Measurements from ENCODE around the gene GNAT2.
"Not testable (repeated sequence)": the region's sequence is repeated elsewhere in the genome, so short reads cannot be mapped to it uniquely, and the experiment has no call there.

The GNAT2 gene

DNA sequence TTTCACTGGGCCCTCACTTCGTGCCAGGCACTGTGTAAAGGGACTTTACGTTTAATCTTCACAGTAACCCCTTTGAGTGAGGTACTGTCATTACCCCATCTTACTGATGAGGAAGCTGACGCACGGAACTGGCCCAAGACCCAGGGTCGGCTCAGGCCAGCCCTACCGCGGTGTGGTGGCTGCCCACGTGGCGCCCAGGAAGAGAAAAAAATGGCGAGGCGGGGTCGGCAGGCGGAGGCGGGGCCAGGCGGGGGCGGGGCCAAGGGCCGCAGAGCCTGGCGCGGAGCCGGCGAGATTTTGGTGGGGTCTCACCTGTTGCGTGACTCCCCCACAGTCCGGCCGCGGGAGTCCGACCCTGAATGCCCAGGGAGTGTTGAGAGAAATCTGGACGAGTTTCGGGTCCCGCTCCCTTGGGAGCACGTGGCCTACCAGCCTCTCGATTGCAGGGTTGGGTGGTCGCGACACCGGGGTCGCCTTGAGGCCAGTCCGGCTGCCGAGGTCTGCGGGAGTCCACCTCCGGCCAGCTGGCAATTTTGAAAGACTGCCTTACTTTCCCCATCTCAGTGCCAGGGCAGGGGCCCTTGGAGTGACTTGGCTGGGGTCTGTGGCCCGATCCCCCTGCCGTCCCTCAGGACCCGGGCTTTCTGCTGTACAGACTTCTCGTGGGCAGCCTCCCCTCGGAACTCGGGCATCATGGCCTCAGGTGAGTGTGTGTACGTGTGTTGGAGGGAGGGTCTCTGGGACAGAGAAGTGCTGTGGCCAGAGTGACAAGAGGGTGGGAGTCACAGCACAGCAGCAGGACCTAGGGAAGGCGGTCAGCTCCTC, at the start of gene GNAT2, which contains the start of gene AMPD2:
TSS of gene GNAT2 (minus strand) at position 41 of the 825 bp plus-strand sequence. CDS start 6,746 bp downstream, outside the sequence.
TSS of gene AMPD2 (plus strand) at position 262 of the 825 bp plus-strand sequence. CDS start 1,339 bp downstream, outside the sequence.
- peak; percentile 57 for DNase-seq

DNA sequence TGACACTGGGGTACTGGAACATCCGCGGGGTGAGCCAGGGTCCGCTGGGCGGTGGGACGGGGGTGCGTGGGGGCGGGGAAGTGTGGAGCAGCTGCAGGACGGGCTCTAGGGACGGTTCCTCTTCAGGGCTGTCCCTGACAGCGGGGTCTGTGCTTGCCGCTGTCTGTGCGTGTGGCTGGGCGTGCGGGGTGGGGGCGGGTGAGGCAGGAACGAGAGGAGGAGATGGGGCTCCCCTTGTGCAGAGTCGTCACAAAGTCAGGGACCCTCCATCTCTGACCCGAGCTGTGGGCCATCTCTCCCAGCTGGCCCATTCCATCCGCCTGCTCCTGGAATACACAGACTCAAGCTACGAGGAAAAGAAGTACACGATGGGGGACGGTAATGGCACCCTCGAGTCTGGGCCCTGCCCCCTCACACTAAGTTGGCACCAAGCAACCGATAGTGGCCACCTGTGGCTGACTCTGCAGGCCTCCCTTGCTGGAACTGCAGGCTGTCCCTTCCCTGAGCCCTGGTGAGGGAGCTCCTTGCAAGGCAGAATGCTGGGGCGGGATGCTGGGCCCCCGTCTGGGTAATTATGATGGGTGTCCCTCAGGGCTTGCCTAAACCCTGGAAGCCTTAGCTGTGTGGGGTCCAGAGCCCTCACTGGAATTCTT, 48.8 kb upstream of the GNAT2 start:
- no peak for DNase-seq

- peak; percentile 57 for DNase-seq
Observed at GRCh38 chr1:109667452-109668122, 48.2 kb upstream of the GNAT2 start, which contains the start of gene GSTM2. TSS of gene GSTM2 (plus strand) at chr1:109668057. CDS start at chr1:109668116, 59 bp downstream.

GRCh38 chr1:109664671-109665070, 45.3 kb upstream of the GNAT2 start:
- DNase-seq, result no peak

GRCh38 chr1:109661391-109661790, 42.0 kb upstream of the GNAT2 start:
- no peak for DNase-seq

DNA sequence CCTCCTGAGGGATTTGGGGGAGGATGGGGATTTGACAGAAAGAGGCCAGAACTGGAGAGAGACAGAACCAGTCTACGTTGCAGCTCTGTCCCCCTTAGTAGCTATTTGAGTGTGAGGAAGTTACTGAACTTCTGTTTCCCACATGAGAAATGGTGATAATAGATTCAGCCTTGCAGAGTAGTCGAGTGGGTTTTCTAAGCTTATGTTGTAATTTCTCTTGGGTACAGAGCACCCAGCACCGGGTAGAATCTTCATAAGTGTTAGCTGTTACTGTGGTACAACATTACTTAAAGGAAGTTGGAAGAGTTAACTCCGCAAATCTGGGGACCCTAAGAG, 41.2 kb upstream of the GNAT2 start:
- not testable (repeated sequence) for DNase-seq

- DNase-seq, result no peak
Observed at GRCh38 chr1:109659997-109660690, 40.7 kb upstream of the GNAT2 start.

GRCh38 chr1:109659145-109659544, 39.7 kb upstream of the GNAT2 start:
- DNase-seq, result no peak

DNA sequence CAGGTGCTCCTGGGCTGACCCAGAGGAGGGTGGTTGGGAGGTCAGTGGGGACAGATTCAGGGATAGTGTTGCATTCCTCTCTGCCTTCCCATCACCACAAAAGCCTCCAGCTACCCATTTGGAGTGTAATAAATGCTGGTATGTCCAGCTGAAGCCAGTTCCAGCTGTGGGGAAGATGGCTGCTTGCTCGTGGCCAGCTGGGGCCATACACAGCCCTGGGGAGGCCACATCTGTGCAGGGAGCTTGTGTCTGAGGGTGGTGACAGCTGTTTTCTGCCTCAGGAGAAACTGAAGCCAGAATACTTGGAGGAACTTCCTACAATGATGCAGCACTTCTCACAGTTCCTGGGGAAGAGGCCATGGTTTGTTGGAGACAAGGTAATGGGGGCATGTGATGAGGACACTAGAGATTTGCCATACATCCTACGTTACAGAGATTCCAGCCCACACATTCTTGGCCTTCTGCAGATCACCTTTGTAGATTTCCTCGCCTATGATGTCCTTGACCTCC, 39.2 kb upstream of the GNAT2 start:
- no peak for DNase-seq

DNA sequence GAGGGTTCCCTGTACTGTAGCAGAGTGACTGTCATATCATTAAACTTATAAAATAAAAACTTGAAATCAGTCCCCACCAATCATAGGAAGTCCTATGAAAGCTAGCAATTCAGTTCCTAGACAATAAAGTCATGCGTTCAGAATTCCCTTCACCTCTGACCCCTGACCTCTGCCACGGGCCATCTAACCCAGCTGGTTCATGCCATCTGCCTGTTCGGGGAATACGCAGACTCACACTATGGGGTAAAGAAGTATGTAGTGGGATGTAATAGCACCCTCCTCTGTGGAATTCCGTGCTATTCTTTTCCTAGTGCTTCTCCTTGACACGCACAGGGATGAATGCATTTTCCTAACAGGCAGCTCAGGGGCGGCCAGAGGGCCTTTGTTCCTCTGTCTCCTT, 38.6 kb upstream of the GNAT2 start:
- DNase-seq, result no peak

GRCh38 chr1:109657395-109657794, 38.0 kb upstream of the GNAT2 start:
- no peak for DNase-seq

GRCh38 chr1:109655615-109656519, 36.5 kb upstream of the GNAT2 start, which contains the start of gene GSTM4:
TSS of gene GSTM4 (plus strand) at chr1:109656099. CDS start at chr1:109656390, 291 bp downstream.
- peak; percentile 24 for DNase-seq

- DNase-seq, result no peak
Observed at GRCh38 chr1:109654519-109654918, 35.1 kb upstream of the GNAT2 start.

- DNase-seq, result no peak
Observed at GRCh38 chr1:109653306-109653705, 33.9 kb upstream of the GNAT2 start.

- no peak for DNase-seq
Observed at GRCh38 chr1:109652402-109652801, 33.0 kb upstream of the GNAT2 start.

DNA sequence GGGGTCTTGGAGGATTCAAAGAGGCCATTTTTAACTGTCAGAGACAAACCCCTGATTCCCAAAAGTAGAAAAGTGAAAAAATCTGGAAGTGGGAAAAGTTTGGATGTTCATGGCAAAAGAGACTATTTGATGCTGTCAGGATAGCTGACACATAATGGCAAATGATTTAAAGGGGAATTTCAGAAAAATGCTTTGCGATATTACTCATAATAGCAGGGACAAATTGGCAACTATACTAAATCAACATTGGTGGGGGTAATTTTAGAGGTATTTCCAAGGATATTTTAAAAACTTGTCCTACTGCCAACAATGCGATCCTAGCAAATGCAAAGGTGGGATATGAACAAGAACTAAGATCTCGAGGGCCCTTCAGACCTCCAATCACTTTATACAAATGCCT, 31.2 kb upstream of the GNAT2 start:
- DNase-seq, result no peak

- no peak for DNase-seq
Observed at GRCh38 chr1:109649491-109649914, 30.1 kb upstream of the GNAT2 start.

GRCh38 chr1:109644670-109645069, 25.3 kb upstream of the GNAT2 start:
- DNase-seq, result no peak

- DNase-seq, result peak; percentile 58
Observed at GRCh38 chr1:109643385-109644230, 24.2 kb upstream of the GNAT2 start.

- no peak for DNase-seq
Observed at GRCh38 chr1:109642626-109643025, 23.2 kb upstream of the GNAT2 start.

All from NCI-H774 (cell line).